SK-N-SH (cell line): ENCODE results near the gene ENTPD1. TPM values are rescaled to one million over a fixed set of nuclear protein-coding genes. Genes with fewer than 3 reads are reported as not detected.
"Not testable (repeated sequence)": the region's sequence is repeated elsewhere in the genome, so short reads cannot be mapped to it uniquely, and the experiment has no call there.

ENCODE experiments used
- CTCF ChIA-PET: fragments of 300-600, 350-600 bp; formaldehyde crosslinking; extraction: SDS; loops from one replicate; lab custom pipeline; 2021; lab: Yijun Ruan, JAX
- POLR2A ChIA-PET: fragments of 350-600 bp; sonication (Branson Sonifier 250); formaldehyde crosslinking; extraction: SDS; loops from one replicate; lab custom pipeline; 2020; ENCODE audit warnings: antibody characterized with exemption, inconsistent platforms; lab: Yijun Ruan, JAX
- DNase-seq: peaks from one replicate; pipeline ENCODE4 v3.0.0; 2012
- H2AFZ ChIP-seq: fragments of 200-600 bp; sonication (generic); 2 replicates; pipeline ENCODE4 v1.8.1; 2016; ENCODE audit warnings: antibody characterized with exemption, mild to moderate bottlenecking, low read depth
- H3F3A ChIP-seq: fragments of 200-600 bp; sonication (generic); replicated peaks from 2 replicates; pipeline ENCODE3; 2016; ENCODE audit warnings: antibody characterized with exemption, mild to moderate bottlenecking; ENCODE audit not compliant: insufficient read depth
- H3K27ac ChIP-seq, 2 experiments: fragments of 200-500 bp in 1 of 2; fragments of 200-600 bp in 1 of 2; sonication (Bioruptor generic) in 1 of 2; sonication (generic), shearing (Covaris generic) in 1 of 2; 2 replicates each; pipeline versions ENCODE4 v1.5.1 to v1.6.1; 2014 to 2016; ENCODE audit warnings: low read depth in 2 of 2, inconsistent platforms in 1 of 2, low read length in 1 of 2, mild to moderate bottlenecking in 1 of 2, mixed read lengths in 1 of 2
- H3K27me3 ChIP-seq: fragments of 200-600 bp; sonication (generic), shearing (Covaris generic); 2 replicates; pipeline ENCODE4 v1.6.1; 2016; ENCODE audit warnings: mixed run types; ENCODE audit not compliant: insufficient read depth
- H3K36me3 ChIP-seq, 2 experiments: fragments of 200-500 bp in 1 of 2; fragments of 200-600 bp in 1 of 2; sonication (Bioruptor generic) in 1 of 2; sonication (generic) in 1 of 2; replicated peaks in 1 of 2; 2 replicates each; pipeline versions ENCODE3 to v1.5.1; 2014 to 2016; ENCODE audit warnings: low read length in 1 of 2, mild to moderate bottlenecking in 1 of 2; ENCODE audit not compliant: insufficient read depth in 2 of 2, control insufficient read depth in 1 of 2
- H3K4me1 ChIP-seq, 2 experiments: fragments of 200-500 bp in 1 of 2; fragments of 200-600 bp in 1 of 2; sonication (Bioruptor generic) in 1 of 2; sonication (generic), shearing (Covaris generic) in 1 of 2; 2 replicates each; pipeline versions ENCODE4 v1.5.1 to v1.6.1; 2014 to 2016; ENCODE audit warnings: low read depth in 1 of 2, low read length in 1 of 2, mixed run types in 1 of 2; ENCODE audit not compliant: insufficient read depth in 2 of 2, control insufficient read depth in 1 of 2
- H3K4me2 ChIP-seq: fragments of 200-600 bp; sonication (generic), shearing (Covaris generic); 2 replicates; pipeline ENCODE4 v1.6.1; 2017; ENCODE audit warnings: mixed run types
- H3K4me3 ChIP-seq, 2 experiments: fragments of 200-500 bp in 1 of 2; fragments of 200-600 bp in 1 of 2; sonication (Bioruptor generic) in 1 of 2; sonication (generic), shearing (Covaris generic) in 1 of 2; 2 replicates each; pipeline versions ENCODE4 v1.5.1 to v1.8.1; 2014 to 2016; ENCODE audit warnings: low read depth in 2 of 2, inconsistent platforms in 1 of 2, low read length in 1 of 2, mild to moderate bottlenecking in 1 of 2, mixed read lengths in 1 of 2, moderate library complexity in 1 of 2
- H3K79me2 ChIP-seq: fragments of 200-600 bp; sonication (generic); 2 replicates; pipeline ENCODE4 v1.8.1; 2017; ENCODE audit warnings: mild to moderate bottlenecking; ENCODE audit not compliant: insufficient read depth
- H3K9ac ChIP-seq: fragments of 200-600 bp; sonication (generic); 2 replicates; pipeline ENCODE4 v1.6.1; 2017; ENCODE audit warnings: mixed run types
- H3K9me2 ChIP-seq: fragments of 200-600 bp; sonication (generic); 2 replicates; pipeline ENCODE4 v1.6.1; 2017; ENCODE audit warnings: mixed run types
- H3K9me3 ChIP-seq: fragments of 200-600 bp; sonication (generic); 2 replicates; pipeline ENCODE4 v1.6.1; 2017; ENCODE audit warnings: mixed run types, mild to moderate bottlenecking, moderate library complexity
- H4K20me1 ChIP-seq: fragments of 200-600 bp; sonication (generic); 2 replicates; pipeline ENCODE4 v1.6.1; 2017; ENCODE audit warnings: mild to moderate bottlenecking, mixed run types; ENCODE audit not compliant: insufficient read depth
- CHD2 ChIP-seq: fragments of 150-350 bp; IDR thresholded peaks from 2 replicates; pipeline ENCODE4 v1.6.1; 2018; ENCODE audit warnings: low read length; ENCODE audit not compliant: partially characterized antibody
- MAX ChIP-seq: IDR thresholded peaks from 2 replicates; pipeline ENCODE4 v1.4.0; 2012; ENCODE audit warnings: low read depth
- MXI1 ChIP-seq: IDR thresholded peaks from 2 replicates; pipeline ENCODE4 v1.6.1; 2012; ENCODE audit warnings: mild to moderate bottlenecking, low read depth, low read length, improper control_type of control experiment
- POLR2AphosphoS5 ChIP-seq: IDR thresholded peaks from 2 replicates; pipeline ENCODE4 v1.6.1; 2012; ENCODE audit warnings: low read depth, low read length
- RAD21 ChIP-seq: IDR thresholded peaks from 2 replicates; pipeline ENCODE4 v1.6.1; 2012; ENCODE audit warnings: mild to moderate bottlenecking, low read length
- SMC3 ChIP-seq: IDR thresholded peaks from 2 replicates; pipeline ENCODE4 v1.6.1; 2012; ENCODE audit warnings: low read depth, low read length, improper control_type of control experiment
- TAF1 ChIP-seq: IDR thresholded peaks from 2 replicates; pipeline ENCODE4 v1.6.1; 2012; ENCODE audit warnings: low read depth, mild to moderate bottlenecking, low read length, moderate library complexity, borderline replicate concordance
- TCF12 ChIP-seq: IDR thresholded peaks from 2 replicates; pipeline ENCODE4 v1.4.0; 2012
- USF2 ChIP-seq: fragments of 150-350 bp; IDR thresholded peaks from 2 replicates; pipeline ENCODE4 v1.6.1; 2017; ENCODE audit warnings: antibody characterized with exemption, low read length, low read depth, borderline replicate concordance
- ZBTB33 ChIP-seq: IDR thresholded peaks from 2 replicates; pipeline ENCODE4 v1.4.0; 2012; ENCODE audit warnings: low read depth, borderline replicate concordance
- WGBS: methylation state at CpG from one replicate; pipeline ENCODE4 v1.1.6; 2017; ENCODE audit warnings: low lambda C conversion rate; 5-methylcytosine and 5-hydroxymethylcytosine counted together
- polyA plus RNA-seq, 3 experiments: library from polyadenylated mRNA; depleted of rRNA; stranded (reverse); fragments of >200 nt; gene quantifications; 2 replicates each; pipeline ENCODE4 v1.2.3, GENCODE V29; 2012

The ENTPD1 gene
- polyA plus RNA-seq, 1 of the 3 experiments (the other 2 are of a cell fraction): 0.02 TPM

DNA sequence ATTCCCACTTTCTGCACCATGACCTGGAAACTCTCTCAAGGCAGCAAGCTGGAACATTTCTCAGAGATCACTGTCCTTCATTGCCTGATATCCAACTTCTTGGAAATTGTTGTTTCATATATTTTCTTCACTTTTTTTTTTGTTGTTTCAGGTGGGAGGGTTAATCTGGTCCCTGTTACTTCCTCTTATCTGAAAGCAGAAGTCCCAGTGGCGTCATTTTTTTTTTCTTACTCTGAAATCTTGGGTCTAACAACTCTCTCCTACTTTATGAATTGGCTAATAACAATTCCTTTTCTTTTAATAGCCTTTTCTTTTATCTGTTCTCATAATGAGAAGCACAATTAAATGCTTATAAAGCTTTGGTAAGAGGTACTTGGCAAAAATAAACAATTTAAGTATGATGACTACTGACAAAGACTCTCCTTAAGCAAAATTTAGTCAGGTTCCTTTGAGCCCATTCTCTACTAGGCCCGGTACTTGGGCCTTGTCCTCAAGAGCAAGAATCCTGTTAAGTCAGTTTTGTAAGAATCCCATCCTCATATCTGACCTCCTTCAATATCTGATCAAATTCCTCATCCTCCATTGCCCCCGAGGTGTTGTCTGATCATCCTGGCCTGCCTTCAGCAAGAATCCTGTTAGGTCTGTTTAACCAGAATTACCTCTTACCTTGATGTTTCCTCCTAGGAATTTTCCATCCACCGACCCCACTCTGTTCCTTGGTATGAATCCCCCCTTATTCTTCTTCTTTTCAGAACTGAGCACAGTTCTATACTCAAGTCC is 140.3 kb downstream of the ENTPD1 start (continued):
- TF ChIP-seq USF2 (no peak), CHD2 (no peak), TCF12 (no peak), TAF1 (no peak), ZBTB33 (no peak), POLR2AphosphoS5 (no peak), MXI1 (no peak)
- TF ChIP-seq, all 33 proteins: peak for 0

DNA sequence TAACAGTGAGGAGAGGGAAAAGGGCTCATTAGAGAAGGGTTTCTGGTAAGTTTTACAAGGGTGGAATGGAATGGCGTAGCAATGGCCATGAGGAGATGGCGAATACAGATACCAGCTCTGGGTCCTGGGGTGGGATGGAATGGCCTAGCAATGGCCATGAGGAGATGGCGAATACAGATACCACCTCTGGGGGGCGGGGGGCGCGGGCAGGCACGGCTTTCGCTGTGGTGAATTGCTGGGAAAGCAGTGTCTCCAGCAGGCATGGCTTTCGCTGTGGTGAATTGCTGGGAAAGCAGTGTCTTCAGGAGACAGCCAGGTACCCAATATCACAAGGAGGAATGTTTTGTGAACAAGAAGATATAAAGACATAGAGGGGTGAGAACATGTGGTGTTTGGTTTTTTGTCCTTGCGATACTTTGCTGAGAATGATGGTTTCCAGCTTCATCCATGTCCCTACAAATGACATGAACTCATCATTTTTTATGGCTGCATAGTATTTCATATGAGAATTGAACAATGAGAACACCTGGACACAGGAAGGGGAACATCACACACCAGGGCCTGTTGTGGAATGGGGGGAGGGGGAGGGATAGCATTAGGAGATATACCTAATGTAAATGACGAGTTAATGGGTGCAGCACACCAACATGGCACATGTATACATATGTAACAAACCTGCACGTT is 150.1 kb downstream of the ENTPD1 start:
- peaks cover 12 to 23% of the 10 kb centered on the region in 2 experiments for H3K36me3 ChIP-seq
- H3K4me1 ChIP-seq, H4K20me1 ChIP-seq, H3K4me2 ChIP-seq, H2AFZ ChIP-seq, H3K4me3 ChIP-seq, DNase-seq, H3K9me3 ChIP-seq, H3K79me2 ChIP-seq, H3K27me3 ChIP-seq, H3F3A ChIP-seq, H3K9ac ChIP-seq, POLR2A ChIA-PET, H3K27ac ChIP-seq, H3K9me2 ChIP-seq: not testable (repeated sequence)
- WGBS: 94% methylated on average over 12 of the region's 12 CpGs
- CTCF ChIA-PET: interaction anchor here (0.6 to 1.1 kb wide), 2 partner anchors 9 to 42 kb away, joined by 3 read pairs; no protein-coding TSS in a partner anchor

DNA sequence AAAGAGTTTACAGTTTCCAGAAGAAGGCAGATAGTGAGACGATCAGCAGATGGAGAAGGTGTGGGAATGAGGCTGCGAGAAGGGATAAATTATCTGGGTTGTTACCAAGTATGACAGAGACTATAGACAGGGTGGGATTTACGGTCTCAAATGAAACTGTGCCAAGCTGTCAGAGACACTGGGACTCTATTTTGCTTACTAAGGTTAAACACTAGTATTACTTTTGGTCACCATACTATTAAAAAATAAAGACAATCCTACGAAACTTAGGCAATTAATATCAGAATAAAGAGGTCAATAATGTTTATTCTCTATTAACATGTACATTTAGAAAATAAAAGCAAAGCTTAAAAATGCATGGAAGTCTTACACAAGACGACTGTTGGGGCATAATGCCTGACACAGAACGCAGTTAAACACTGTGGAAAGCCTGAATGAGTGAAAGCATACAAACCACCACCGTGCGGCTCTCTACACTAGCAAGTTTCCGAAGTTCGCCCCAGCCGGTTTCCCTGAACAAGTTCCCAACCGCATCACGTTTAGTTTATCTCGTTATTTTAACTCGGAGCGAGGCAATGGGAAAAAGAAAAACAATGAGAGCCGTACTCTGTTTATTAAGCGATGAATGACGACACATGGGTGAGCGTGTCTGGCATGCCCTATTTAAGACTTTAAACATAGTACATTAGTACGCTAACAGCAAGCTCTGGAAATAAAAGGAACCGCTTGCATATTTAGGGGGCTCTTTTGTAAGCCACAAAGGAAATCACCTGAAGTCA is 150.9 kb downstream of the ENTPD1 start:
- Histone ChIP-seq H3K9me2 (no peaks in the 10 kb centered on the region), H3K79me2 (no peaks in the 10 kb centered on the region), H4K20me1 (no peaks in the 10 kb centered on the region), H2AFZ (peak overlapping the region; percentile 92), H3K4me2 (peak overlapping the region; percentile 92), H3F3A (no peaks in the 10 kb centered on the region), H3K4me3 (peak overlapping the region; percentile 83 to 92), H3K27ac (peak overlapping the region; percentile 71 to 93; a peak in 3 of 4 replicates), H3K4me1 (peaks cover 0 to 2% of the 10 kb centered on the region in 2 experiments; a peak in 1 of 4 replicates), H3K9me3 (no peaks in the 10 kb centered on the region), H3K36me3 (peaks cover 11 to 19% of the 10 kb centered on the region in 2 experiments), H3K27me3 (no peaks in the 10 kb centered on the region), H3K9ac (peak overlapping the region; percentile 70)
- ChIA-PET CTCF (interaction anchor here (0.7 to 1.1 kb wide), 5 partner anchors 10 to 464 kb away, joined by 3 to 5 read pairs (median 3); no protein-coding TSS in a partner anchor), POLR2A (interaction anchor here (1.0 kb wide), 1 partner anchor 223 kb away, joined by 6 read pairs; the partner anchor contains the start of gene ZNF518A)
- TF ChIP-seq RAD21 (peak; percentile 44), MAX (no peak), MXI1 (peak; percentile 31; the same call in 1 of the 2 replicates), SMC3 (0 out of 2 replicates have a peak, but pooled peaks have one; percentile 21)
- WGBS: 15% methylated on average over 22 of the region's 22 CpGs
- peak; percentile 51 for DNase-seq
